Suprapubic skin (tissue), 4 donors: ENCODE measurements around the gene SASH1.

Source experiments
- EP300 ChIP-seq: sonication (generic); formaldehyde crosslinking; IDR thresholded peaks from one replicate; pipeline ENCODE4 v1.6.1; 2017; ENCODE audit warnings: antibody characterized with exemption
- POLR2A ChIP-seq, 2 donors: fragments of 450-650 bp; IDR thresholded peaks; one replicate each; pipeline ENCODE4 v1.6.1; 2017; ENCODE audit warnings: antibody characterized with exemption in 2 of 2, mild to moderate bottlenecking in 2 of 2, moderate library complexity in 2 of 2
- POLR2AphosphoS5 ChIP-seq, 3 donors: sonication (generic); formaldehyde crosslinking; IDR thresholded peaks; one replicate each; pipeline ENCODE4 v1.6.1; 2017; ENCODE audit warnings: antibody characterized with exemption in 3 of 3
- TF ChIP-seq, protein P1 (sequence below), 2 donors: fragments of 200-600 bp in 1 of 2; fragments of 450-650 bp in 1 of 2; sonication (generic) in 1 of 2; IDR thresholded peaks; one replicate each; pipeline ENCODE4 v1.5.1; 2016 to 2019; ENCODE audit warnings: antibody characterized with exemption in 2 of 2, mild to moderate bottlenecking in 1 of 2, moderate library complexity in 1 of 2

- TF ChIP-seq, protein P1, sequence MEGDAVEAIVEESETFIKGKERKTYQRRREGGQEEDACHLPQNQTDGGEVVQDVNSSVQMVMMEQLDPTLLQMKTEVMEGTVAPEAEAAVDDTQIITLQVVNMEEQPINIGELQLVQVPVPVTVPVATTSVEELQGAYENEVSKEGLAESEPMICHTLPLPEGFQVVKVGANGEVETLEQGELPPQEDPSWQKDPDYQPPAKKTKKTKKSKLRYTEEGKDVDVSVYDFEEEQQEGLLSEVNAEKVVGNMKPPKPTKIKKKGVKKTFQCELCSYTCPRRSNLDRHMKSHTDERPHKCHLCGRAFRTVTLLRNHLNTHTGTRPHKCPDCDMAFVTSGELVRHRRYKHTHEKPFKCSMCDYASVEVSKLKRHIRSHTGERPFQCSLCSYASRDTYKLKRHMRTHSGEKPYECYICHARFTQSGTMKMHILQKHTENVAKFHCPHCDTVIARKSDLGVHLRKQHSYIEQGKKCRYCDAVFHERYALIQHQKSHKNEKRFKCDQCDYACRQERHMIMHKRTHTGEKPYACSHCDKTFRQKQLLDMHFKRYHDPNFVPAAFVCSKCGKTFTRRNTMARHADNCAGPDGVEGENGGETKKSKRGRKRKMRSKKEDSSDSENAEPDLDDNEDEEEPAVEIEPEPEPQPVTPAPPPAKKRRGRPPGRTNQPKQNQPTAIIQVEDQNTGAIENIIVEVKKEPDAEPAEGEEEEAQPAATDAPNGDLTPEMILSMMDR (IDR thresholded peaks at IDR 0.05): no peak
- TF ChIP-seq POLR2A (IDR thresholded peaks at IDR 0.05) (no peak), EP300 (no peak), POLR2AphosphoS5 (IDR thresholded peaks at IDR 0.05) (no peak)
These were observed 45.9 kb upstream of the SASH1 start for GRCh38 chr6:148296771-148297170.
